Thoracic aorta (tissue), 2 donors: ENCODE data around the gene KIRREL1. TPM values are rescaled to one million over a fixed set of nuclear protein-coding genes. Genes with fewer than 3 reads are reported as not detected.

Source experiments
- ATAC-seq: fragments of 150-250 bp; one replicate; pipeline ENCODE4 v1.8.0; 2017; ENCODE audit warnings: low read depth; ENCODE audit not compliant: insufficient number of reproducible peaks, low FRiP score
- DNase-seq: peaks from one replicate; pipeline ENCODE4 v3.0.0-alpha.2; 2020; ENCODE audit warnings: low spot score
- H3K27ac ChIP-seq, 2 donors: fragments of 200-600 bp; sonication (generic); 1 replicate in 1 of 2; 2 replicates in 1 of 2; pipeline ENCODE4 v1.5.1; 2016; ENCODE audit warnings: mild to moderate bottlenecking in 2 of 2, moderate library complexity in 2 of 2
- H3K27me3 ChIP-seq: fragments of 200-600 bp; sonication (generic); replicated peaks from 2 replicates; pipeline ENCODE4 v1.6.0; 2016; ENCODE audit warnings: mild to moderate bottlenecking; ENCODE audit not compliant: insufficient read depth
- H3K36me3 ChIP-seq: fragments of 200-600 bp; sonication (generic); one replicate; pipeline ENCODE4 v1.5.1; 2016
- H3K4me1 ChIP-seq, 2 donors: fragments of 200-600 bp; sonication (generic); 1 replicate in 1 of 2; 2 replicates in 1 of 2; pipeline versions ENCODE4 v1.5.1 to v1.6.0; 2016; ENCODE audit warnings: low read depth in 2 of 2, mild to moderate bottlenecking in 1 of 2; ENCODE audit not compliant: control insufficient read depth in 1 of 2
- H3K4me3 ChIP-seq: fragments of 200-600 bp; sonication (generic); 2 replicates; pipeline ENCODE4 v1.5.1; 2016; ENCODE audit warnings: mild to moderate bottlenecking
- H3K9me3 ChIP-seq: fragments of 200-600 bp; sonication (generic); 2 replicates; pipeline ENCODE4 v1.5.1; 2016
- total RNA-seq, 2 donors: library from RNA; depleted of rRNA; stranded (reverse); fragments of >200 nt; gene quantifications; one replicate each; pipeline versions ENCODE4 v1.1.0 to v1.2.3, GENCODE V29; 2016
- TF ChIP-seq, protein P1 (sequence below): fragments of 200-600 bp; sonication (generic); IDR thresholded peaks from one replicate; pipeline ENCODE4 v1.5.1; 2019; ENCODE audit warnings: antibody characterized with exemption

KIRREL1 gene
- total RNA-seq, 2 donors from 2014 or later = 111 to 136 TPM

- Histone ChIP-seq H3K4me1 (peaks cover 15 to 50% of the 10 kb centered on the region in 2 donors), H3K27ac (peak overlapping the region; percentile 4 to 24), H3K9me3 (no peaks in the 10 kb centered on the region), H3K4me3 (no peak overlapping the region), H3K27me3 (no peaks in the 10 kb centered on the region), H3K36me3 (peaks cover 6% of the 10 kb centered on the region)
- DNase-seq (no peak), ATAC-seq (no peak)
- TF ChIP-seq, protein P1, sequence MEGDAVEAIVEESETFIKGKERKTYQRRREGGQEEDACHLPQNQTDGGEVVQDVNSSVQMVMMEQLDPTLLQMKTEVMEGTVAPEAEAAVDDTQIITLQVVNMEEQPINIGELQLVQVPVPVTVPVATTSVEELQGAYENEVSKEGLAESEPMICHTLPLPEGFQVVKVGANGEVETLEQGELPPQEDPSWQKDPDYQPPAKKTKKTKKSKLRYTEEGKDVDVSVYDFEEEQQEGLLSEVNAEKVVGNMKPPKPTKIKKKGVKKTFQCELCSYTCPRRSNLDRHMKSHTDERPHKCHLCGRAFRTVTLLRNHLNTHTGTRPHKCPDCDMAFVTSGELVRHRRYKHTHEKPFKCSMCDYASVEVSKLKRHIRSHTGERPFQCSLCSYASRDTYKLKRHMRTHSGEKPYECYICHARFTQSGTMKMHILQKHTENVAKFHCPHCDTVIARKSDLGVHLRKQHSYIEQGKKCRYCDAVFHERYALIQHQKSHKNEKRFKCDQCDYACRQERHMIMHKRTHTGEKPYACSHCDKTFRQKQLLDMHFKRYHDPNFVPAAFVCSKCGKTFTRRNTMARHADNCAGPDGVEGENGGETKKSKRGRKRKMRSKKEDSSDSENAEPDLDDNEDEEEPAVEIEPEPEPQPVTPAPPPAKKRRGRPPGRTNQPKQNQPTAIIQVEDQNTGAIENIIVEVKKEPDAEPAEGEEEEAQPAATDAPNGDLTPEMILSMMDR = peak; percentile 76
These were observed 42.6 kb downstream of the KIRREL1 start for GRCh38 chr1:158035976-158036583.

GRCh38 chr1:158037008-158037865 lies 43.8 kb downstream of the KIRREL1 start:
- ATAC-seq = no peak
- no peak overlapping the region for H3K4me3 ChIP-seq

DNA sequence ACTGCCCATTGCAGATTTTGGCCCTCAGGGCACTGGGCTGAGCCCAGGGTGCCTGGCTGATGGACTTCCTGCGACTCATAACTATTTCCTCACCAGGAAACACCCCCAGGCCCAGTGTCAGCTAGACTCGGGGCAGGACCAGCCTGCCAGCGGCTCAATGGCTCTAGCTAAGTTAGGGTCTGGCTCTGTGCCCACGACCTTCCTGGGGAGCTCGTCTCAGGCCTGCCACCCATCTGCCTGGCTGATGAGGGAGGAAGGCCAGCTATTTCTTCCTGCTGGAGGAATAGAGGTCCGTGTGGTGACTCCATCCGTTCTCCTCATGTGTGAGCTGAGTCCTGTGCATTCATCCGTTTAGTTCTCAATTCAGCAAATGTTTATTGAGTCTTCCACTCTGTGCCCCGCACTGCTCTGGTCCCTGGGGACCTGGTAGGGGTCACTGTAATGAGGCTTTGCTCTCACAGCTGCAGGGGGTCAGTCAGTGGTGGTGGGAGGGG lies 44.5 kb downstream of the KIRREL1 start:
- Histone ChIP-seq H3K27me3 (no peaks in the 10 kb centered on the region), H3K4me3 (no peak overlapping the region), H3K9me3 (no peaks in the 10 kb centered on the region), H3K36me3 (peaks cover 6% of the 10 kb centered on the region), H3K27ac (peak overlapping the region; percentile 10 to 20), H3K4me1 (peaks cover 15 to 62% of the 10 kb centered on the region in 2 donors)
- ATAC-seq = no peak
- TF ChIP-seq, protein P1 = no peak
- no peak for DNase-seq

More at GRCh38 chr1:158037008-158037865, 43.8 kb downstream of the KIRREL1 start:
- Histone ChIP-seq H3K36me3 (peaks cover 6% of the 10 kb centered on the region), H3K27ac (peak overlapping the region in 1 of 2 donors; percentile 10), H3K27me3 (no peaks in the 10 kb centered on the region), H3K9me3 (no peaks in the 10 kb centered on the region), H3K4me1 (peaks cover 15 to 59% of the 10 kb centered on the region in 2 donors)
- DNase-seq = no peak
- TF ChIP-seq, protein P1 = no peak

GRCh38 chr1:158038793-158039192 lies 45.3 kb downstream of the KIRREL1 start:
- DNase-seq (no peak), ATAC-seq (no peak)
- H3K27ac ChIP-seq = no peak overlapping the region
- no peaks in the 10 kb centered on the region for H3K27me3 ChIP-seq
- H3K4me3 ChIP-seq = no peak overlapping the region
- no peaks in the 10 kb centered on the region for H3K36me3 ChIP-seq
- no peaks in the 10 kb centered on the region for H3K9me3 ChIP-seq
- peaks cover 19 to 70% of the 10 kb centered on the region in 2 donors for H3K4me1 ChIP-seq
- TF ChIP-seq, protein P1 = no peak

DNA sequence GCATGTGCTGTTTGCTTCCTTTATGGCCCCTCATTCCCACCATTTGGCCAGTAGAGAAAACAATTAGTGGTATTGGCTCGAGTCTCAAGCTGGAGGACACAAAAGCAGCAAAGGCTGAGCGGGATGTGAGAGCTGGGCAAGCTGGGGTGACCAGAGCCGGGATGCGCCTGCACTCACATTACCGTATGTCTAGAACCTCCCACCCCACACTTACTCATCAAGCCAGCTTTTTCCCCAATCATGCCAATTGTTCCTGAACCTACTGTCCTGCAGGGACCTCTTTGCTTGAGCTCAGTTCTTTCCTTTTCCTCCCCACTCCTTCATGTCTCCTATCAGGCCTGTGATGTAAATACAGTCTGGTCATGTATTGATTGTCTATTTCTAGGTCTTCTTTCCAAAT lies 45.9 kb downstream of the KIRREL1 start:
- Histone ChIP-seq H3K9me3 (no peaks in the 10 kb centered on the region), H3K4me3 (no peak overlapping the region), H3K36me3 (no peaks in the 10 kb centered on the region), H3K27ac (no peak overlapping the region), H3K27me3 (no peaks in the 10 kb centered on the region), H3K4me1 (peaks cover 19 to 75% of the 10 kb centered on the region in 2 donors)
- TF ChIP-seq, protein P1 = no peak
- no peak for DNase-seq
- no peak for ATAC-seq
